PFSK-1 (cell line): ENCODE results near the gene ERBB4.

ENCODE experiments used
- FOXP2 ChIP-seq: optimal IDR thresholded peaks from 2 replicates; pipeline ENCODE3; 2011; ENCODE audit warnings: borderline replicate concordance, control low read depth, inconsistent platforms; ENCODE audit not compliant: insufficient read depth; ENCODE audit errors: extremely low read length, extremely low read depth
- POLR2AphosphoS5 ChIP-seq: IDR thresholded peaks from 2 replicates; pipeline ENCODE4 v1.6.1; 2012; ENCODE audit warnings: low read depth, mild to moderate bottlenecking, control low read depth, low read length, moderate library complexity
- REST ChIP-seq, 2 experiments: IDR thresholded peaks; 2 replicates each; pipeline versions ENCODE4 v1.6.1 to v1.8.0; 2011 to 2012; ENCODE audit warnings: low read depth in 2 of 2, low read length in 2 of 2, control low read depth in 1 of 2, inconsistent platforms in 1 of 2, mild to moderate bottlenecking in 1 of 2, moderate library complexity in 1 of 2; ENCODE audit not compliant: insufficient read depth in 1 of 2
- SIN3A ChIP-seq: IDR thresholded peaks from 2 replicates; pipeline ENCODE4 v1.6.1; 2012; ENCODE audit warnings: mild to moderate bottlenecking, low read length, moderate library complexity, borderline replicate concordance; ENCODE audit not compliant: insufficient read depth
- TAF1 ChIP-seq: IDR thresholded peaks from 2 replicates; pipeline ENCODE4 v1.6.1; 2012; ENCODE audit warnings: low read length, control low read depth, borderline replicate concordance; ENCODE audit not compliant: insufficient read depth

The ERBB4 gene

GRCh38 chr2:211868996-211869533 lies 669.5 kb downstream of the ERBB4 start:
- TF ChIP-seq TAF1 (no peak), SIN3A (no peak), FOXP2 (no peak), POLR2AphosphoS5 (no peak), REST (IDR thresholded peaks at IDR 0.05; ENCODE audit: insufficient read depth in 1 of 2, low read depth in 2 of 2, low read length in 2 of 2) (no peak)

GRCh38 chr2:211867845-211868451 lies 670.7 kb downstream of the ERBB4 start:
- no peak for TF ChIP-seq REST (IDR thresholded peaks at IDR 0.05; ENCODE audit: insufficient read depth in 1 of 2, low read depth in 2 of 2, low read length in 2 of 2)
- no peak for TF ChIP-seq TAF1
- no peak for TF ChIP-seq FOXP2
- TF ChIP-seq POLR2AphosphoS5: no peak
- TF ChIP-seq SIN3A: no peak

- TF ChIP-seq POLR2AphosphoS5: no peak
- TF ChIP-seq SIN3A: no peak
- TF ChIP-seq TAF1: no peak
- TF ChIP-seq REST (IDR thresholded peaks at IDR 0.05; ENCODE audit: insufficient read depth in 1 of 2, low read depth in 2 of 2, low read length in 2 of 2): no peak
- TF ChIP-seq FOXP2: no peak
These were observed 674.3 kb downstream of the ERBB4 start for GRCh38 chr2:211864328-211864727.

GRCh38 chr2:211860224-211860623 lies 678.4 kb downstream of the ERBB4 start:
- TF ChIP-seq FOXP2: no peak
- TF ChIP-seq SIN3A: no peak
- TF ChIP-seq REST (IDR thresholded peaks at IDR 0.05; ENCODE audit: insufficient read depth in 1 of 2, low read depth in 2 of 2, low read length in 2 of 2): no peak
- no peak for TF ChIP-seq TAF1
- no peak for TF ChIP-seq POLR2AphosphoS5

GRCh38 chr2:211854832-211855231 lies 683.8 kb downstream of the ERBB4 start:
- TF ChIP-seq TAF1 (no peak), POLR2AphosphoS5 (no peak), SIN3A (no peak), FOXP2 (no peak), REST (IDR thresholded peaks at IDR 0.05; ENCODE audit: insufficient read depth in 1 of 2, low read depth in 2 of 2, low read length in 2 of 2) (no peak)
